Peyer's patch (tissue), 4 donors: ENCODE measurements around the gene TUBA3E.

Experiments used
- CTCF ChIP-seq, 6 experiments: fragments of 450-650 bp in 4 of 6; fragments of 200-600 bp in 2 of 6; sonication (generic) in 1 of 6; IDR thresholded peaks; one replicate each; pipeline ENCODE4 v1.5.1; 2017 to 2019; ENCODE audit warnings: antibody characterized with exemption in 6 of 6, mild to moderate bottlenecking in 3 of 6, moderate library complexity in 1 of 6
- POLR2A ChIP-seq, 2 donors: fragments of 450-650 bp; IDR thresholded peaks; one replicate each; pipeline ENCODE4 v1.5.1; 2017; ENCODE audit warnings: antibody characterized with exemption in 2 of 2, mild to moderate bottlenecking in 2 of 2, moderate library complexity in 2 of 2

DNA sequence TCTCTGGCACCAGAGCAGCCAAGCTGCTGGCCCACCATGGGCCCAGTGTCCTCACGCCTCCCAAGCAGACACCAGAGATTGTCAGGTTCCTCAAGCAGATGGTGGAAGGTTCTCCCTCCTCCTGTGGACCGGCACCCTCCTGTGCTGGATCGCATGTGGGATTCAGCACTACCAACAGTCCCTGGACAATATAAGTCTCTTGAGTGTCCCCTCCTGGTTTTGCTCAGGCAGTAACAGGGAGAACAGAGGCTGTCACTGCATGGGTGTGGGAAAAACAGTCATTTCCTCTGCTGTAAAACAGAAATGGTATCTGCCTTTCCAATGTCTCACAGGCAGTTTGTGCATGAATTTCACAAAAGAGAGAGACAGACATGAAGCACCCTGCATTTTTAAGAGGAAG lies 47.7 kb upstream of the TUBA3E start:
- no peak for TF ChIP-seq POLR2A (IDR thresholded peaks at IDR 0.05)
- TF ChIP-seq CTCF (IDR thresholded peaks at IDR 0.05) = no peak
